ENCODE results near the gene SMPD3. TPM values are rescaled to one million over a fixed set of nuclear protein-coding genes. Genes with fewer than 3 reads are reported as not detected.

The SMPD3 gene
- total RNA-seq, 1 experiment from 2014 or later, result not detected

- H3K36me3 Mint-ChIP-seq (ENCODE audit: insufficient read depth, unreplicated experiment), result peaks cover 19% of the 10 kb centered on the region
- H3K27ac Mint-ChIP-seq (ENCODE audit: low read depth, unreplicated experiment), result no peak overlapping the region
- POLR2A ChIA-PET, result no interaction called here
- no TSS peak for BruUV-seq (replicated peaks)
- intact Hi-C loops (cut with micrococcal nuclease), result no loop called here
- no peak overlapping the region for H3K4me3 Mint-ChIP-seq (ENCODE audit: unreplicated experiment)
- TF ChIP-seq CTCF (IDR thresholded peaks at IDR 0.05; ENCODE audit: unreplicated experiment), result no peak
- CTCF ChIA-PET, result no interaction called here
- DNase-seq (ENCODE audit: unreplicated experiment), result no peak
- H3K9me3 Mint-ChIP-seq (ENCODE audit: unreplicated experiment), result no peaks in the 10 kb centered on the region
- no peaks in the 10 kb centered on the region for H3K27me3 Mint-ChIP-seq (ENCODE audit: insufficient read depth, unreplicated experiment)
- H3K4me1 Mint-ChIP-seq (ENCODE audit: insufficient read depth, unreplicated experiment), result no peaks in the 10 kb centered on the region
These were observed 89.4 kb downstream of the SMPD3 start for GRCh38 chr16:68358951-68359350.

GRCh38 chr16:68357923-68358322 is 90.4 kb downstream of the SMPD3 start:
- Mint-ChIP-seq H3K9me3 (ENCODE audit: unreplicated experiment) (no peaks in the 10 kb centered on the region), H3K27me3 (ENCODE audit: insufficient read depth, unreplicated experiment) (no peaks in the 10 kb centered on the region), H3K4me1 (ENCODE audit: insufficient read depth, unreplicated experiment) (no peaks in the 10 kb centered on the region), H3K36me3 (ENCODE audit: insufficient read depth, unreplicated experiment) (peaks cover 24% of the 10 kb centered on the region), H3K27ac (ENCODE audit: low read depth, unreplicated experiment) (no peak overlapping the region), H3K4me3 (ENCODE audit: unreplicated experiment) (no peak overlapping the region)
- POLR2A ChIA-PET, result no interaction called here
- CTCF ChIA-PET, result no interaction called here
- no peak for TF ChIP-seq CTCF (IDR thresholded peaks at IDR 0.05; ENCODE audit: unreplicated experiment)
- BruUV-seq (replicated peaks), result no TSS peak
- DNase-seq (ENCODE audit: unreplicated experiment), result no peak
- intact Hi-C loops (cut with micrococcal nuclease), result no loop called here

GRCh38 chr16:68357521-68357922 is 90.8 kb downstream of the SMPD3 start:
- Mint-ChIP-seq H3K27ac (ENCODE audit: low read depth, unreplicated experiment) (no peak overlapping the region), H3K27me3 (ENCODE audit: insufficient read depth, unreplicated experiment) (no peaks in the 10 kb centered on the region), H3K36me3 (ENCODE audit: insufficient read depth, unreplicated experiment) (peaks cover 28% of the 10 kb centered on the region), H3K4me3 (ENCODE audit: unreplicated experiment) (no peak overlapping the region), H3K4me1 (ENCODE audit: insufficient read depth, unreplicated experiment) (no peaks in the 10 kb centered on the region), H3K9me3 (ENCODE audit: unreplicated experiment) (no peaks in the 10 kb centered on the region)
- no peak for TF ChIP-seq CTCF (IDR thresholded peaks at IDR 0.05; ENCODE audit: unreplicated experiment)
- no TSS peak for BruUV-seq (replicated peaks)
- ChIA-PET CTCF (interaction anchor here (0.6 kb wide), 1 partner anchor 68 kb away, joined by 3 read pairs; no protein-coding TSS in a partner anchor), POLR2A (no interaction called here)
- DNase-seq (ENCODE audit: unreplicated experiment), result no peak
- intact Hi-C loops (cut with micrococcal nuclease), result no loop called here

GRCh38 chr16:68356919-68357286 is 91.4 kb downstream of the SMPD3 start:
- ChIA-PET POLR2A (no interaction called here), CTCF (interaction anchor here (0.6 kb wide), 1 partner anchor 68 kb away, joined by 3 read pairs; no protein-coding TSS in a partner anchor)
- H3K4me3 Mint-ChIP-seq (ENCODE audit: unreplicated experiment), result no peak overlapping the region
- no peak for TF ChIP-seq CTCF (IDR thresholded peaks at IDR 0.05; ENCODE audit: unreplicated experiment)
- no peaks in the 10 kb centered on the region for H3K9me3 Mint-ChIP-seq (ENCODE audit: unreplicated experiment)
- H3K27ac Mint-ChIP-seq (ENCODE audit: low read depth, unreplicated experiment), result no peak overlapping the region
- H3K4me1 Mint-ChIP-seq (ENCODE audit: insufficient read depth, unreplicated experiment), result no peaks in the 10 kb centered on the region
- no peak for DNase-seq (ENCODE audit: unreplicated experiment)
- peaks cover 33% of the 10 kb centered on the region for H3K36me3 Mint-ChIP-seq (ENCODE audit: insufficient read depth, unreplicated experiment)
- H3K27me3 Mint-ChIP-seq (ENCODE audit: insufficient read depth, unreplicated experiment), result no peaks in the 10 kb centered on the region
- intact Hi-C loops (cut with micrococcal nuclease), result no loop called here
- no TSS peak for BruUV-seq (replicated peaks)

All from MCF 10A (cell line).